Thyroid gland (tissue), 4 donors: ENCODE measurements around the gene CDH4. TPM values are rescaled to one million over a fixed set of nuclear protein-coding genes. Genes with fewer than 3 reads are reported as not detected.

ENCODE experiments used
- DNase-seq, 2 donors: peaks; one replicate each; pipeline ENCODE4 v3.0.0-alpha.2; 2019
- H3K27ac ChIP-seq, 3 donors: fragments of 200-600 bp; sonication (generic); 1 replicate in 2 of 3; 2 replicates in 1 of 3; pipeline ENCODE4 v1.5.1; 2016 to 2019; ENCODE audit warnings: mild to moderate bottlenecking in 1 of 3, moderate library complexity in 1 of 3
- H3K27me3 ChIP-seq: fragments of 200-600 bp; sonication (generic); one replicate; pipeline ENCODE4 v1.5.1; 2019
- H3K36me3 ChIP-seq, 2 donors: fragments of 200-600 bp; sonication (generic); one replicate each; pipeline ENCODE4 v1.5.1; 2016 to 2019
- H3K4me1 ChIP-seq, 2 donors: fragments of 200-600 bp; sonication (generic); one replicate each; pipeline ENCODE4 v1.5.1; 2017 to 2019
- H3K4me3 ChIP-seq, 3 donors: fragments of 200-600 bp; sonication (generic); replicated peaks in 1 of 3; 1 replicate in 2 of 3; 2 replicates in 1 of 3; pipeline ENCODE4 v1.5.1; 2016; ENCODE audit warnings: mild to moderate bottlenecking in 1 of 3
- H3K9me3 ChIP-seq: fragments of 200-600 bp; sonication (generic); one replicate; pipeline ENCODE4 v1.5.1; 2017
- POLR2A ChIP-seq, 2 donors: fragments of 450-650 bp; IDR thresholded peaks; one replicate each; pipeline ENCODE4 v1.6.1; 2017; ENCODE audit warnings: antibody characterized with exemption in 2 of 2, mild to moderate bottlenecking in 2 of 2, moderate library complexity in 1 of 2
- WGBS, 2 donors: methylation state at CpG; one replicate each; pipeline ENCODE4 v1.1.5; 2017; 5-methylcytosine and 5-hydroxymethylcytosine counted together
- intact Hi-C: fragments of 100-400 bp; cut with DNase I; formaldehyde crosslinking; loops from one replicate; pipeline ENCODE4 v1.15.1; 2023
- total RNA-seq, 4 donors: library from RNA; depleted of rRNA; stranded (reverse); fragments of >200 nt; gene quantifications; one replicate each; pipeline ENCODE4 v1.2.3, GENCODE V29; 2016
- TF ChIP-seq, protein P1 (sequence below), 6 experiments: fragments of 200-600 bp in 3 of 6; fragments of 450-650 bp in 3 of 6; sonication (generic) in 3 of 6; IDR thresholded peaks; one replicate each; pipeline ENCODE4 v1.5.1; 2016 to 2019; ENCODE audit warnings: antibody characterized with exemption in 6 of 6, mild to moderate bottlenecking in 2 of 6, inconsistent platforms in 1 of 6, moderate library complexity in 1 of 6

Gene CDH4
- total RNA-seq, 4 donors from 2014 or later, result 0.22 to 0.29 (median 0.29) TPM; not detected in 1

DNA sequence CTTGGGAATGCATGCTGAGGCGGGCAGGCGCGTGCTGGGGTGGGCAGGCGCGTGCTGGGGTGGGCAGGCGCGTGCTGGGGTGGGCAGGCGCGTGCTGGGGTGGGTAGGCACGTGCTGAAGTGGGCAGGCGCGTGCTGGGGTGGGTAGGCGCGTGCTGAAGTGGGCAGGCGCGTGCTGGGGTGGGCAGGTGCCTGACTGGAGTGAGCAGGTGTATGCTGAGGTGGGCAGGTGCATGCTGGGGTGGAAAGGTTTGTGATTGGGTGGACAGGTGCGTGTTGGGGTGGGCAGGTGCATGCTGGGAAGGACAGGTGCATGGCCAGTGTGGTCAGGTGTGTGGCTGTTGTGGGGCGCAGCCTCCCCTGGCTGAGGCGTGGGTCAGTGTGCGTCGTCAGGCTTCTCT is 404.1 kb downstream of the CDH4 start:
- Histone ChIP-seq H3K27ac (no peak overlapping the region), H3K4me1 (no peaks in the 10 kb centered on the region), H3K36me3 (no peaks in the 10 kb centered on the region), H3K27me3 (no peaks in the 10 kb centered on the region), H3K4me3 (no peak overlapping the region), H3K9me3 (no peaks in the 10 kb centered on the region)
- DNase-seq, result no peak
- WGBS, 2 donors, result 86 to 87% methylated on average over 21 of the region's 21 CpGs
- intact Hi-C loops, result no loop called here
- no peak for TF ChIP-seq POLR2A (IDR thresholded peaks at IDR 0.05)
- TF ChIP-seq, protein P1, sequence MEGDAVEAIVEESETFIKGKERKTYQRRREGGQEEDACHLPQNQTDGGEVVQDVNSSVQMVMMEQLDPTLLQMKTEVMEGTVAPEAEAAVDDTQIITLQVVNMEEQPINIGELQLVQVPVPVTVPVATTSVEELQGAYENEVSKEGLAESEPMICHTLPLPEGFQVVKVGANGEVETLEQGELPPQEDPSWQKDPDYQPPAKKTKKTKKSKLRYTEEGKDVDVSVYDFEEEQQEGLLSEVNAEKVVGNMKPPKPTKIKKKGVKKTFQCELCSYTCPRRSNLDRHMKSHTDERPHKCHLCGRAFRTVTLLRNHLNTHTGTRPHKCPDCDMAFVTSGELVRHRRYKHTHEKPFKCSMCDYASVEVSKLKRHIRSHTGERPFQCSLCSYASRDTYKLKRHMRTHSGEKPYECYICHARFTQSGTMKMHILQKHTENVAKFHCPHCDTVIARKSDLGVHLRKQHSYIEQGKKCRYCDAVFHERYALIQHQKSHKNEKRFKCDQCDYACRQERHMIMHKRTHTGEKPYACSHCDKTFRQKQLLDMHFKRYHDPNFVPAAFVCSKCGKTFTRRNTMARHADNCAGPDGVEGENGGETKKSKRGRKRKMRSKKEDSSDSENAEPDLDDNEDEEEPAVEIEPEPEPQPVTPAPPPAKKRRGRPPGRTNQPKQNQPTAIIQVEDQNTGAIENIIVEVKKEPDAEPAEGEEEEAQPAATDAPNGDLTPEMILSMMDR (IDR thresholded peaks at IDR 0.05), result no peak

DNA sequence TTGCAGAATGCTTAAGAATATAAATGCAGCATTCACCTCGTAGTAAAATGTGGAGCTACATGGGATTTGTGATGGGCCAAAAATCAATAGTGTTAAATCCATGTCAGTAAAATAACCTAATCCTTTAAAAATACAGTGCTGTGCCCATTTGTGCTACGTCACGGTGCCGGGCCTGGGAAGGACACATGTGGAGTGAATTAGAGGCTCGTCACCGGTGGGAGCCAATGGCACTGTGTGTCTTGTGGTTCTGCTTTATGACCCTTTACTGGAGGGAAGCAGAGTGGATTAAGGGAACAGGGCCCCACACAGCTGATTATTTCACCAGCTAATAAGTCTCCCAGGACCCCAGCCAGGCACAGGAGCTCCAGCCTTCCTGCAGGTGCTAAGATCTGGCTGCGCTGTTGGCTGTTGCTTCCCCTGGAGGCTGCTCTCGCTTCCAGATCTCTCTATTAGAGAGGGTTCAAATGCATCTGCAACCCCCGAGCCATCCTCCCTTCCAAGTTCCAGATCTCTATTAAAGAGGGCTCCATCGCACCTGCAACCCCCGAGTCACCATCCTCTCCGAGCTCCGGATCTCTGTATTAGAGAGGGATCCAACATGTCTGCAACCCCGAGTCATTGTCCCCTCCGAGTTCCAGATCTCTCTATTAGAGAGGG is 405.8 kb downstream of the CDH4 start:
- intact Hi-C loops, result no loop called here
- Histone ChIP-seq H3K27ac (no peak overlapping the region), H3K36me3 (no peaks in the 10 kb centered on the region), H3K4me3 (no peak overlapping the region), H3K4me1 (no peaks in the 10 kb centered on the region), H3K9me3 (no peaks in the 10 kb centered on the region), H3K27me3 (no peaks in the 10 kb centered on the region)
- no peak for DNase-seq
- TF ChIP-seq, protein P1 (IDR thresholded peaks at IDR 0.05), result no peak
- no peak for TF ChIP-seq POLR2A (IDR thresholded peaks at IDR 0.05)
- WGBS, 2 donors, result 84 to 92% methylated on average over 15 of the region's 15 CpGs

DNA sequence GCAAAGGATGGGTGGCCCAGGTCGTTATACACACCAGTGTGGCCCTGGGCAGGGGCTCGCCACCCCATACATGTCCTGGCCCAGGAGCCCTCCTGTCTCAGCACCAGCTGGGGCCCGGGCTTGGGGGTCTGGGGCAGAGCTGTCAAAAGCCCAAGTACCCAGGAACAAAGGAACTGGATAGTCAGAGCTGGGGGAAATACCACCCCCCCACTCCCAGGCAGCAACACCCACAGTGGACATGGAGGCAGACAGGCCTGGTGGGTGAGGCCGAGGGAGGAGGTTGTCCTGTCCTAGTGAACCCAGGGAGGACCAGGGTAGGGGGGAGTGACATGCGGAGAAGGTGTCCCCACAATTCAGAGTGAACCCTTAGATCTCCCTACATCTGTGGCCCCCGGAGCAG is 406.5 kb downstream of the CDH4 start:
- Histone ChIP-seq H3K27ac (no peak overlapping the region), H3K4me1 (no peaks in the 10 kb centered on the region), H3K9me3 (no peaks in the 10 kb centered on the region), H3K36me3 (no peaks in the 10 kb centered on the region), H3K4me3 (no peak overlapping the region), H3K27me3 (no peaks in the 10 kb centered on the region)
- intact Hi-C loops, result no loop called here
- WGBS, 2 donors, result 89 to 90% methylated on average over 5 to 6 of the region's 6 CpGs
- TF ChIP-seq POLR2A (IDR thresholded peaks at IDR 0.05), result no peak
- TF ChIP-seq, protein P1 (IDR thresholded peaks at IDR 0.05), result no peak
- no peak for DNase-seq

- Histone ChIP-seq H3K4me3 (no peak overlapping the region), H3K4me1 (no peaks in the 10 kb centered on the region), H3K36me3 (no peaks in the 10 kb centered on the region), H3K27ac (no peak overlapping the region), H3K9me3 (no peaks in the 10 kb centered on the region), H3K27me3 (no peaks in the 10 kb centered on the region)
- TF ChIP-seq, protein P1 (IDR thresholded peaks at IDR 0.05), result no peak
- no peak for TF ChIP-seq POLR2A (IDR thresholded peaks at IDR 0.05)
- no peak for DNase-seq
- intact Hi-C loops, result no loop called here
- 63% methylated on average over 7 to 9 of the region's 11 CpGs for WGBS, 2 donors
Measured at GRCh38 chr20:61659246-61659993, 407.4 kb downstream of the CDH4 start.

DNA sequence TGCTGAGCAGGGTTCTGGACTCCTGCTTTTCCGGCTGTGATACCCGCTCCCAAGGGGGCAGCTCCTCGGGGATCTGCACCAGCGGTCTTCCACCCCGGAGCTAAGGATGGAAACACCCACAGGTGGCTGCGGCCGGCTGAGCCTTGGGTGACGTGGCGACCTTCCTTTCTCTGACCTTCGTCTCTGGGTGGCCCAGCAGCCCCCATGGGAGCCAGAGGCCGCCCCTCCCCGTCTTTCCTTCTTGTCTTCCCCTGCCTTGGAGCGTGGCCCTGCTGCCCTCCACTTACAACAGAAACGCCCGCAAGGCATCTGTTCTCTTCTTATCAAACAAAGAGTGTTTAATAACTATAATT is 407.9 kb downstream of the CDH4 start:
- TF ChIP-seq, protein P1 (IDR thresholded peaks at IDR 0.05), result no peak
- no peak for TF ChIP-seq POLR2A (IDR thresholded peaks at IDR 0.05)
- no peaks in the 10 kb centered on the region for H3K36me3 ChIP-seq
- no peak overlapping the region for H3K4me3 ChIP-seq
- H3K27ac ChIP-seq, result no peak overlapping the region
- intact Hi-C loops, result no loop called here
- WGBS, 2 donors, result 72 to 73% methylated on average over 8 to 15 of the region's 15 CpGs
- no peaks in the 10 kb centered on the region for H3K27me3 ChIP-seq
- no peaks in the 10 kb centered on the region for H3K9me3 ChIP-seq
- H3K4me1 ChIP-seq, result no peaks in the 10 kb centered on the region
- DNase-seq, result no peak
